GM18520 (cell line): ENCODE measurements around the gene AXL.

ENCODE experiments used
- ATAC-seq: cut with Tn5 transposase; IDR thresholded peaks from one replicate; pipeline ENCODE4 v1.9.1; 2021; ENCODE audit not compliant: unreplicated experiment

Gene AXL

GRCh38 chr19:41305927-41306793 is 87.1 kb downstream of the AXL start:
- ATAC-seq: no peak

- ATAC-seq: no peak
Measured at GRCh38 chr19:41307090-41307875, 88.3 kb downstream of the AXL start.

GRCh38 chr19:41307954-41308449 is 89.0 kb downstream of the AXL start:
- ATAC-seq: no peak

GRCh38 chr19:41308450-41309179 is 89.6 kb downstream of the AXL start:
- no peak for ATAC-seq

GRCh38 chr19:41309180-41310032 is 90.4 kb downstream of the AXL start:
- ATAC-seq: no peak

GRCh38 chr19:41310033-41310831 is 91.2 kb downstream of the AXL start, which contains the start of gene CCDC97:
CCDC97 (plus strand) TSS chr19:41310172; CDS start chr19:41310311, 139 bp downstream.
- ATAC-seq: peak; percentile 64

- no peak for ATAC-seq
Measured at GRCh38 chr19:41311072-41311471, 92.0 kb downstream of the AXL start.
